ENCODE measurements around the gene PHF14.

PHF14 gene

DNA sequence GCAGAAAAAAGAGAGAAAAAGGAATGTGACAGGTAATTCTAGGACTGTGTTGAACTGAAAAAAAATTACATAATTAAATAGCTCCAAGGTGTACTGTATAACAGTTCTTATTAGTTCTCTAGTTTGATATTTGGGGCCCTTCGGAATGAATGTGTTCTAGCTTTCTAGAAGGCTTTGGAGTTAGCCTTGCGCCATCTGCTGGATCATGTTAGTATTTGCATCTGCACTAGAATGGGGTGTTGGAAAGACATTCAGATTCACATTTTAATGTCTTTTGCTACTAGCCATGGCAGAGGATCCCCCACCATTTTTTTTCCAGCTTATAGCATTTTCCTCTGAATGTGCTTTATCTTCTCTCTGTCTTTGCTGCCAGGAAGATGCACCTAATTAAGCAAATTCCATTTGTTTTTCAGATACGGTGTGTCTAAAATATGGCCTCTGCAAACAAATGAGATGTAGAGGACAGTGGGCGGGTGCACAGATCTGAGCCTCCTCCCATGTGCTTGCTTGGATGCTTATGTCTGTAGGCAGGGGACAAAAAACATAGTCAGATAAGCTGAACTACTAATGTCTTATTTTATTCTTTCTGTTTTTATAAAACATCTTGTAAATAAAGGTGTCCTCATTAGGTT, 238.5 kb downstream of the PHF14 start:
- DNase-seq (ENCODE audit: low spot score): no peak

DNA sequence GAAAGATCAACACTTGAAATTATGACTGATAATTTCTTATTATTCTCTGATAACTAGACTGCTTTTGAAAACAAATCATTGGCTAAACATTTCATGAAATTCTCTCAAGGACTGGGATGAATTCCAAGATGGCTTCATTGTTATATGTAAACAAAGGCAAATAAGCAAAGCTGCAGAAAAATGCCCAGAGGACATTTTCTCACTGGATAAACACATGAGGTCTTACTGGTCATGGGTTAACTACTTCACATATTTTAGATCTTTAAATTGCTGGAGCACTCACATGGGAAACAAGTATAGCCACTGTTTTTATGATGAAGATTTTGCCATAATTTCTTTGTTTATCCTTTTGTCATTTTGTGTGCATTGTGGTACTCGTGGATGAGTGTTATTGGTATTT, 239.1 kb downstream of the PHF14 start:
- DNase-seq (ENCODE audit: low spot score): no peak

DNA sequence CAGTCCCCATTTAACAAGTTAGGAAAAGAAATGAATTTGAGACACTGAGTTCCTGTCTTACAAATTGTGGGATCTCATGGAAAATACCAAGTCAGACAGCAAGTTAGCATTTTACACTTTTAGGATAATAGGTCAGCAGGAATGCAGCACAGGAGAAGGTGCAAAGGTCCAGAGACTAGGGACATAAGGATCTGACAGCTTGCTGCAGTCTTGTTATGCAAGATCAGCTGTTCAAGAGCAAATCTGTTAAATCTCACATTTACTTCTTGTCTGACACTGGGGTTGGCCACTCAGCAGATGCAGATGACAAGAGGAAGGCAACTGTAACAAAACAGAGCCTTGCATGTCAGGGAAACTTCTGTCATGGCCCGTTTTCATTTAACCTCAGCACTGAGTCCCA, 239.6 kb downstream of the PHF14 start:
- no peak for DNase-seq (ENCODE audit: low spot score)

DNA sequence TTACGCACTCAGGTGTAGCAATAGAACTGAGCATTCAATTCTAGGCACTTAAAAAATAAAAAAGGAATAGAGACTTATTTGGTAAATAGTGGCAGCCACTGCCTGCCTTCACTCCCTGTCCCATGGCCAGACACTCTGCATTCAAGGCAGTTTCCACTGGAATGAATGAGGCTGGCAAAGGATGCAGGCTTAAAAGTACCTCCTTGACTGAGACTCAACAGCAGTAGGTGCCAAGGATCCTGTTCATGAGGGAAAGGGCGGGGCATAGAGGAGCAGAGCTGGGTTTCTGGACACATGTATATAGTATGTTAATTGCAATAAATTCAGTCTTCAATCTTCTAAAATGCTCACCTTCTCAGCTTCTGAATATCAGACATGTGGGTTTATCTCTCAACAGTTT, 242.6 kb downstream of the PHF14 start:
- no peak for DNase-seq (ENCODE audit: low spot score)

DNA sequence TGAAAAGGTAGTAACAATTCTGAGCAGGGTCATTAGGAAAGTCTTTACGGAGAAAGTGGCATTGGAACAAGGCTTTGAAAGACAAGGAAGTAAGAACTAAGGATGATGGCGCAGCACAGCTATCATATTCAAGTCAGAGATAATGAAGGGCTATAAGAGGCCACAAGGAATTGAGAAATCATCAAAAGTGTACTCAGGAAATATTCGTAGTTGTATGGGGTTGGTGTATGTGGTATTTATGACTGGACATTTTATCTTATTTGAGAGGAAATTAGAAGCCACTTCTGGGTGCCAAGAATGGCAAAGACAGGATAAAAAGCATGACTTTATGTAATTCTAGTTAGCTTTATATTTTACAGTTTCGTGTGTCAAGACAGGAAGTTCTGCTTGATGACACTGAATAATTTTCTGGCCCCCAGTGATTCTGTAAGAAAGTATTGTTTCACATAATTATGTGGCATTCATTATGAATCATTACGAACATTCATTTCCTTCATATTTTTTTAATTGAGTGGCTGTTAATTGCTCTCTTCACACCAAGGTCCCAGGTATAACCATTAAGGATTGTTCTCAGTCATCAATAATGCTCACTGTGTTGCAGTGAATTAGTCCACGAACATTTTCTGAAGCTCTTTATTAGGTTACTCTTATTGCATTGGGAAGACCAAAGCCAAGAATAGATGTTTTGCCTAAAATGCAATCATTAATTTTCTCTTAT, 244.3 kb downstream of the PHF14 start:
- DNase-seq (ENCODE audit: low spot score): no peak

All from left forelimb (tissue), 1 donor.